Occipital lobe (tissue), 2 donors: ENCODE measurements around the gene GRIA1. TPM values are rescaled to one million over a fixed set of nuclear protein-coding genes. Genes with fewer than 3 reads are reported as not detected.
"Not testable (repeated sequence)": the region's sequence is repeated elsewhere in the genome, so short reads cannot be mapped to it uniquely, and the experiment has no call there.

Experiments
- DNase-seq: peaks from one replicate; lab custom pipeline; 2025; lab: John Stamatoyannopoulos, UW
- total RNA-seq: library from RNA; depleted of rRNA; stranded (reverse); fragments of >200 nt; gene quantifications from one replicate; pipeline ENCODE4 v1.2.3, GENCODE V29; 2014

Gene GRIA1
- total RNA-seq, 1 donor from 2014 or later = 229 TPM

DNA sequence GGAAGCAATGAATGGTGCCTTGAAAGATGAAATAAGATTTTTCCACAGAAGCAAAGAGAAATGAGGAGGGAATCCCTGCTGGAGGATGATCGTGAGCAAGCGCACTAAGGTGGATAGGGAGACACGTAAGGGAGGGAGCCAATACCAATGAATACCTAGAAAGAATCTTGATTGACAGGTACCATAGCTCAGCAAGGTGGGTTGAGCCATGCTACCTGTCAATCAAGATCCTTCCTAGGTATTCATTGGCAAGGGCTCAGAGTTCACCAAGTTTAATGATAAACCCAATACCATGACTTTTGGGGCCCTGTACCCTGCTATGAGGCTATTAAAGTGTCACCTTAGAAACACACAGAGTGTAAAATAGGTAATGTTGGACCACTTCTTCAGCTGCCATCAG is 226.8 kb downstream of the GRIA1 start:
- DNase-seq = no peak

DNA sequence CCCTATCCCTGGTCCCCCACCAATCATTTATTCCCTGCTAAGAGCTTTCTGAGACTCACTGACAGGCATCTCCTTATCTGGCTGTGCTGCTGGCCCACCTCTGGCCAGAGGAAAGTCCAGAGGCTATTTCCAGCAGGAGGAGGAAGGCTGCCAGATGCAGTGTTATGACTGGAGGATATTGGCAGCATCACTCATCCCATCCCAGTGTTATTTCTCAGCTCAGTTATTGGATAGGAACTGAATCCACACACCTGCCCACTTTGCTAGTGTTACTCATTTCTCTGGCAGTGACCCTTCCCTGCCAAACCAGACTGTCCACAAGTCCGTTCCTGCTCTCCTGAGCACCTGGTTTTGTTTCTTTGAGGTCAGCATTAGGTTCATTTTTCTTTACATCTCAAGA is 228.2 kb downstream of the GRIA1 start:
- no peak for DNase-seq

DNA sequence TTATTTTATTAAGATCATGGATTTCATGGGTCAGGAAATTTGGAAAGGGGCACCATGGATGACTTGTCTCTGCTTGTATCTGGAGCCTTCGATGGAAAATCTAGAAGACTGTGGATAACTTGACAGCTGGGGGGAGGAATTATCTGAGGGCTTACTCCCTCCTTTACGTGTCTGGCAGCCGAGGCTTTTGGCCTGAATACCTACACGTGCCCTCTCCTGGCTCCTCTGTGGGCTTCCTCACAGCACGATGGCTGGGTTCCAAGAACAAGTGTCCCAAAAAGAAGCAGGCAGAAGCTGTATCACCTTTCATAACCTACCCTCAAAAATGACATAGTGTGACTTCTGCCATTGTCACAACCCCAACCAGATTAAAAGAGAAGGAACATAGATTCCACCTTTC is 228.9 kb downstream of the GRIA1 start:
- no peak for DNase-seq

DNA sequence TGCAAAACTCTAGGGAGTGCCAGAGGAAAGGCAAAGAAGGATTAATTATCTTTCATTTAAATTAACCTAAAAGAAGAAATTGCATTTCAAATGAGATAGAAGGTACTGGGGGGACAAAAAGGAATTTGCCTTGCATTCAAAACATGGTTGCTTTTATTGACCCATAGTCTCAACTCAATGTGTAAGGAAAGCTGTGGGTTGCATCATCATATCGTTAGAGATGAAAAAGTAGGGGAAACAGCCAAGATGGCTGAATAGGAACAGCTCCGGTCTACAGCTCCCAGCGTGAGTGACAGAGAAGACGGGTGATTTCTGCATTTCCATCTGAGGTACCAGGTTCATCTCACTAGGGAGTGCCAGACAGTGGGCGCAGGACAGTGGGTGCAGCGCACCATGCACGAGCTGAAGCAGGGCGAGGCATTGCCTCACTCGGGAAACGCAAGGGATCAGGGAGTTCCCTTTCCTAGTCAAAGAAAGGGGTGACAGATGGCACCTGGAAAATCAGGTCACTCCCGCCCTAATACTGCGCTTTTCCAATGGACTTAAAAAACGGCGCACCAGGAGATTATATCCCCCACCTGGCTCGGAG is 232.6 kb downstream of the GRIA1 start:
- not testable (repeated sequence) for DNase-seq

DNA sequence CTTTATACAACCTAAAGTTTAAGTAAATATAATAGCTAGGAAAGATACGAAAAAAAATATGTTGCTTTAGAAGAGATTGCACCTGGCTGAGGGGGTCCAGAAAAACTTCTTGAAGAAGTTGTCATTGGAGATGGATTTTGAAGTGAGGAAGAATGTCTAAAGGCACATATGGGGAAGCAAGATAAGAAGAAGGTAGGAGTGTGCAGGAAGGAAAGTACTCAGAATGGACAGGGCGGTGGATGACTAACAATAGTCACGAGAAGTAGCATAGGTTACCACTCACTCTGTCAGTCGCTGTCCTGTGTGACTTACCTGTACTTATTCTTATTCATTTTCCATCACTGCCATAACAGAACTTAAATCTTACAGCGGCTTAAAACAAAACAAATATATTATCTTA is 251.6 kb downstream of the GRIA1 start:
- no peak for DNase-seq

DNA sequence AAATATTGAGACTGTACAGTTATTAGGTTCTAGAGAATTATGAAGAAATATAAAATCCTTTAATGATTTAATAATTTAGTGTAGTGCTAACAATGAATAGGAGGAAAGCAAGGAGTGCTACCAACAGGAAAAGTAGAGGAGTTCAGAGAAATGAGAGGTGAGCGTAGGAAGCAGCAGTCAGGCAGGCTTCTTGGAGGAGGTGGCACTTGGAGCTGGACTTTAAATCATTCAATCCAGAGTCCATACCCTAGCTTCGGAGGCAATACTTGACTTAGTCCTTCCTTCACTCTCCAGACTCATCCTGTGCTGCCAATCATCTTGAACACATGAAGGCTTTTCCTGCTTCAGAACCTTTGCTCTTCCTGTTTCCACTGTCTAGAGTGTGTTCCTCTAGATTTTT is 254.3 kb downstream of the GRIA1 start:
- no peak for DNase-seq

DNA sequence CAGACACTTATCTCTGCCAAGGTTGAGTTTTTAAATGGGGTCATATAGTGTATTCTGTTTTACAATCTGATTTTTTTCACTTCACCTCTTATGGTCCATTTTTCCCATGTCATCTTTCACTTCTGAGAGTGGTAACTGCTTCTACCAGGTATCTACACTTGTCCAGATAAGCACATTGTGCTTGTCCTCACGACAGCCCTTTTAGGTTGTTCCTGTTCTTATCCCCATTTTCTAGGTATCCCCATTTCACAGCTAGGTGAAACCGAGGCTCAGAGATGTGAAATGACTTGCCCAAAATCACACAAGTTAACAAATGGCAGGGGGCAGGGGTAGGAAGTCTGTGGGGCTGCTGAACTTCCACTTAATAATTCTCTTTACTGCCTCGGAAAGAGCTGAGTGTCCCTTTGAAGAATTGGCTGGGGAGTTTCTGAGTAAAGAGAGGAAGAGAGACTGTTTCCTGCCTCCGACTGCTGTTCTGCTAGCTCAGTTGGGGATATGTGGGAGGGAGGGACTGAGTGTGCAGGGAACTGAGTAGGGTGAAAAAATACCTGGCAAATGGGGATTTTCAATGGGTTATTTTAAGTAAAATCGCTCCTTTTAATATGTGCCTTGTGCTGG is 255.4 kb downstream of the GRIA1 start:
- DNase-seq = no peak

DNA sequence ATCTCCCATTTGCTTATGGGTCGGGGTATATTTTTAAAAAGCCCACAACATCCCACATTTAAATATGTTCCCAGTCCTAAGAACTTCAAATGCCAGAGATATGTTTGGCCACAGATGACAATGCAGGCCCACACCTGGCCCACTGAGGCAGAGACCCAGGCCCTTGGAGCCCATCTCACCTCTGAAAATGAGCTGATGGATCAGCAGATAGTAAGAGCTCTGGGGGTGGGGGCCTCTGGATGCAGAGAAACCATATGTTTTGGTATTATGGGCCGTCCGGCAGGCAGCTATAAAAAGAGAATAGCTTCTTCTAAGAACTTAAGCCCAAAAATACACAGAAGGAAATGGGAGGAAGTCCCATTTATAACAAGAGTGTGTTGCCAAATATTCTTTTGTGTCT is 256.0 kb downstream of the GRIA1 start:
- DNase-seq = no peak

DNA sequence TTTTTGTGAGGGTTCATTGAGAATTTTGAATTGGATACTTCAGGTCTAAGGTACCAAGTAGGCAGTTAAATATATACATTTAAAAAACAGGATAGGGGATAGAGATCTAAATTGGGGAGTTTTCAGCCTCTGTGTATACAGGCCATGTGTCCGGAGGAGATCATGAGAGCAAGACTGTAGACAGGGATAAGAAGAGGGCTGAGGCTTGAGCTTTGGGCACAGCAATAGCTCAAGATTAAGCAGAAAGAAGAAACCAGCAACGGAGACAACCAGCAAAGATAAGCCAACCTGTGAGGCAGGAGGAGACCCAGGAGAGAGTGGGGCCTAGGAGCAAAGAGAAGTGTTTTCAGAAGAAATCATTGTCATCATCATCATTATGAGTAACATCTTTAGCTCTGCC is 258.4 kb downstream of the GRIA1 start:
- no peak for DNase-seq

DNA sequence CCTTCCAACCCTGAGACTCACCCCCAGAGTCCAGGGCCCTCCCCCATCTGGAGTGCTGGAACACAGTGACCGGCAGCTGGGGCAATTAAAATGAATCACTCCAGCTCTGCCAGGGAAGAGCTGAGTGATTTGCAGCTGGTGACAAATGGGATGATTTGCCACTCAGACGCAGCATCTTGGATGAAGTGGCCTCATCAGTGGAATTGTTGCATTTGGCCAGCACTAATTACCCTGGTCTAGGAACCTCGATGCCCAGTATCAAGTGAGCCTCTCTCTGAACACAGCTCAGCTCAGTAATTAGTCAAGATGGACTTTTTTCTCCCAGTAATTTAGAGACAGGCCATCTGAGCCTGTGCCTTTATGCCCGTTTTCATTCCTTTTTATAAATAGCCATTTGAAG is 259.5 kb downstream of the GRIA1 start:
- DNase-seq = no peak

DNA sequence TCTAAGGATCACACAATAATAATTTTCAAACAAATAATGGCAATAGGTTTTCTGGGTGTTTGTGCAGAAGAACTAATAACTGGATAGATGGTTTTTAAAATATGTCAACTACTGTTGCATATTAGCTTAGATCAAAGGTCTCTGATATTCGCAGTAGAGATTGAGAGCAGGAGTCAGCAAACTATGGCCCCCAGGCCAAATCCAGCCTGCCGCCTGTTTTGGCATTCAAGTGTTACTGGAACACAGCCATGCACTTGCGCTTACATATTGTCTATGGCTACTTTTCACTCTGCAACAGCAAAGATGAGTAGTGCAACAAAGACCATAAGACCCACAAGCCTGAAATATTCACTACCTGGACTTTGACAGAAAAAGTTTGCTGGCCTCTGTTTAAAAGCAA is 260.8 kb downstream of the GRIA1 start:
- DNase-seq = no peak

DNA sequence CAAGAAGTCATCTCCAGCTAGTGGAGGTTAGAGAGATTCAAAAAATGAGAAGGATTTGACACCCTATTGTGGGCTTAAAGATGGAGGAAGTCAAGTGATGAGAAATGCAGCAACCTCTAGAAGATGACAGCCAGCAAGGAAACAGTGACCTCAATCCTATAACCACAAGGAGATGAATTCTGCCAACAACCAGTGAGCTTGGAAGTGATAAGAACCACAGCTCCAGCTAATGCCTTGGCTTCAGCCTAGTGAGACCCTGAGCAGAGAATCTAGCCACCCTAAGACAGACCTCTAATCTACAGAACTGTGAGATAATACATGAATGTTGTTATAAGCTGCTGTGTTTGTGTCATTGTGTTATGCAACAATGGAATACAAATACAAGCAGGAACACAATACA is 262.4 kb downstream of the GRIA1 start:
- DNase-seq = no peak

DNA sequence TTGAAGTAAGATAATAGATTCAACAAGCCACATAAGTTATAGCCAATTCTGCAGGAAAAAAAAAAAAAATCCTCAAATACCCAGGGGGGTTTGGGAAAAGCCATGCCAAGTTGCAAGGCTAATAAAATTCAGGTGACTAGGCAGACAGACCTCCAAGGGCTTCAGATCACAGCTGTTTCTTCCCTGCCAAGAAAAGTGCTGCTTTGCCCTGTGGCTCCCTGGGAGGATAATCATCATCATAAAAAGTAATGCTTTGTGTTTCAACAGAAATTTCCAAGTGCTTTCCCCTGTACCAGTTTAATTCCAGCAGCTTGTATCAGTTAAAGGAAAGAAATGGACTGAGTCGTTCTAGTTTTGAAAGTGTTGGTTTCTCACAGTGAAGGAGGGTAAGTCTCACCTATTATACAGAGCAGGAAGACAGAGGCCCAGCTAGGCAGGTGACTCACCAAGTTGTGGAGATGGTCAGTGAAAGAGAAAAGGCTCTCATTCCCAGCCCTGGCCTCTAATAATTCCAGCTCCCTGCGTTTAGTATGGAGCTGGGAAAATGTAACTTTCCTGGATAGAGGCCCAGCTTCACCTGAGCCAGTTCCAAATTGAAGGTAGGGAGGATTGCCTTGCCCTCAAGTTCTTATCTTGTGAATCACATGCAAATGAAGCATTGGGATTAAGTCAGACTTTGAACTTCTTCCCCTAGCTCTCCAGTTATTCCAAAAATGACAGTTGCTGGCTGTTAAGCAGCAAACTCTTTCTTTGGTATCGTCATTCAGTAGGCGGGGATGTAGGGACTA is 263.4 kb downstream of the GRIA1 start:
- no peak for DNase-seq

DNA sequence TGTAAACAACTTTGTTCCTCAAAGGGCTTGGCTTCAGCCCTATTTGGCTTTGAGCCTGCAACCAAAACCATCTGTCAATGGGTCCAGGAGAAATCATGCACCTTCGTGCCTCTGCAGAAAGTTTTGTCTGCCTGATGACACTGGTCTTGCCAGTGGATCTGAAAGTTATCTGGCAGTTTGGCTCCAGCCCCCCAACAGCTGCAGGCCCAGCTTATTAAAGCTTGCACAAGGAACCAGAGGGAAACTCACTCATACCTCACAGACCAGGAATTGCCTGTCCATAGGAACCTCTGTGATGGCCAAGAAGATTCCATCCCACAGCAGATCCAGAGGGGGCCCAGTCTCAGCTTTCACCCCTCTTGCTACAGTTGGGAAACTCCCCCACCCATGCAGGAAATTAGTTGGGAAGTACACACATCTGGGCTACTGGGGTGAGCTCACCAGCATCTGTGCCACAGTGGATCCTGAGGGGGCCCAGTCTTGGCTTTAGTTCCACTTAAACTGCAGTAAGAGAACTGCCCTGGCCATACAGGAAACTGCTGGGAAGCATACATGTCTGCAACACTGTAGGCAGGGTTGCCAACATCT is 265.5 kb downstream of the GRIA1 start:
- no peak for DNase-seq

DNA sequence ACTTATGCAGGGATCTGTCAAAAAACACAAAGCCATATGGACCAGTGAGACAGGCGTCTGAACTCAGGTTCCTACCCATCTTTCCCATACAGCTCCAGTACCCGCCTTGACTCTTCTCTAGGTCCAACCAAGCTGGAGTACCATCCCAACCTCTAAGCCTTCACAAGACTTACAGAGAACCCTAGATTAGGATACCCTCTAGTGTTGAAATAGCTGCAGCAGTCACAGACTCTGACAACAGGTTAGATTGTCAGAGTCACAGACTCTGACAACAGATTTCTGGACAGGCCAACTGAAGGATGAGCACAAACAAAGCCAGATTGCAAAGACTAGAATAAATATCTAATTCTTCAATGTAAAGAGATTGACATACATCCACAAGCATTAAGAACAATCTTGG is 266.1 kb downstream of the GRIA1 start:
- DNase-seq = no peak

DNA sequence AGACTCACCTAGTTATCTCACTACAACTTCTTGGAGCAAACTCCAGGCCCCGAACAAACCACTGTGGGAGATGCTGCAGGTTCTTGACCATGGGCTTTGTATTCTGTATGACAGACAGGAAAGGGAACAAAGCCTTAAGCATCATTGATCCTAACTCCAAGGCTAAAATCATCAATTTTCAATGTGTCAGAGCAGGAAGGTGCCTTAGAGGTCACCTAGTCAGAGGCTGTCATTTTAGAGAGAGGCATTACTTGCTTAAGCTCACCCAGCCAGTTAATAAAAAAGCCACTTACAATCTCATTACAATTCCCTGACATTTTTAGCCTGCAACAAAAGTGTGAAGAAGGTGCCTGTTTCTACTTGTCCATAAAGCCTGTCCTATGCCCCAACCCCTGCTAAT is 275.5 kb downstream of the GRIA1 start:
- no peak for DNase-seq

DNA sequence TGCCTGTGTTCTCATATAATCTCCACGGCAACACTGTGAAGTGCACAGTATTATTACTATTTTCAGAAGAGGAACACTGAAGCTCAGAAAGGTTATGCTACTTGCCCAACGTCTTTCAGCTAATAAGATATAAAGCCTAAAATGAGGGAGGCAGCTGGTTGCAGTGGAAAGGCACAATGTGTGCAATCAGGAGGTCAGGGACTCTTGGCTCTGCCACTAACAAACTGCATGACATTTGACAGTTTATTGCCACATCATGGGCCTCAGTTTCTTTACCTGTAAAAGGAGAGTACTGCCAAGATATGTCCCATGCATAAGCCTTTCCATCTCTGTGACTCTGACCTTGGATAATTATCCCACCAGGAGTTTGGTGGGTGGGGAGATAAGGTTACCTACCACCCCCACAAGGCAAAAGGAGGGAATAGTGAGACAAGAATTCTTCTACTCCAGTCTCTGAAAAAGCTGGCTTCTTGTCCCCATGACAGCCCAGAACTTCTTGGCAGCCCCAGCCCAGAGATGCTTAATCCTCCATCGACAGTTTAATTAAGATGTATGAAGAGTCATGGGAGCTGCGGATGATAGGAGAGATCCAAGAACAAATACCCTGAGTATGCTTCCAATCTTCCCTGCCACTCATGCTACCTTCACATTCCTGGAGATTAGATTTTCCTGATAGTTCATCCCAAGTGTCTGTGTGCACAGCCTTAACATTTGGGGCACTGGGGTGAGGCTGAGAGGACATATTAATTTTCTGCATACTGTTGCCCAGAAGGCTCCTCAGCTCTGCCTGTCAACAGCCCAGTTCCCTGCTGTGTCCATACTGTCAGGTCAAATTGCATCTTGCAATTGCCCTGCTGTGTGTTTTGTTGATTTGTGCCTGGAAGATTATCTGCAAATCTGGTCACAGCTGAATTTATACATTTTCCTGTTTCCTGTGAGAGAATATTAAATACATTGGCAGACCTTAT is 277.0 kb downstream of the GRIA1 start:
- DNase-seq = no peak

DNA sequence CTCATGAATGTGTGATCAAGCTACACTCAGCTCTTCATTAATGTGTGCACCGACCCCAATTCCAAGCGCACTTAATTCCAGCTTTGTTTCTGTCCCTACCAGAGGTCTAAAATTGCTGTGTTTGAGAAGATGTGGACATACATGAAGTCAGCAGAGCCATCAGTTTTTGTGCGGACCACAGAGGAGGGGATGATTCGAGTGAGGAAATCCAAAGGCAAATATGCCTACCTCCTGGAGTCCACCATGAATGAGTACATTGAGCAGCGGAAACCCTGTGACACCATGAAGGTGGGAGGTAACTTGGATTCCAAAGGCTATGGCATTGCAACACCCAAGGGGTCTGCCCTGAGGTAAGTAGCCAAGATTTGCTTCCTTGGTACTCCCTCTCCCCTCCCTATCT is 279.6 kb downstream of the GRIA1 start:
- DNase-seq = no peak

DNA sequence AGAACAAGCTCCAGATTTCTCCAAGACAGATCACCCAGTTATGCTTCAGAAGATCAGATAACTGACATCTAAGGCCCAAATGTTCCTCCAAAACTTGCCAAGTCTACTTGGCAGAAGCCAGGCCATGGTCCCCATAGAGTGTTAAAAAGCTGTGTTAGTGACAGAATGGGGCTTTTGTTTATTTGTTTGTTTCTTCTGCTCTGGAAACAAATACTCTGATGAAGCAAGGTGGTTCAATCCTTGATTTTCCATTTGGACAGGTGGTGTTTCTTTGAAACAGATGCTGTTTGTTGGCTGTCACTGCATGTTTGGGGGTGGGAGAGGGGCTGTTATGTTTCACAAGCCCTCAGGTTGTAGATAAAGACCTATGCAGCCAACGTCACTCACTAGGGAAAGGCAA is 284.2 kb downstream of the GRIA1 start:
- DNase-seq = no peak

DNA sequence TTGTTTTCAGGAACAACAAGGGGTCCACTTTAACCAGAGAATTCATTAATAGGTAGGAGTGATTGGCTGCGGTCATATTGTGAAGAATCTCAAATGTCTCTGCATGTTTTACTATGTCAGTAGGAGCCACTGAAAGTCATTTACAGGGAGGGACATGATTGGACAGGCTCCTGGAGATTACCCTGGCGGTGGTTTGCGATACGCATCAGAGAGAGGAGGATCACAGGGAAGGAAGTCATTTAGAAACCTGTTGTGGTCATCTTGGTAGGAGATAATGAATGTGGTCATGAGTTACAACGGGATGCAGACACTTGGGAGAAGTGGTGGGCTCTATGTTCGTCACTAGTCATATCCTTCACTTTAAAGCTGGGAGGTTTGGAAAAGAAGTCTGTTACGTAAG is 285.5 kb downstream of the GRIA1 start:
- DNase-seq = no peak
